Kidney epithelial cell (primary cell): Measurements from ENCODE around the gene FOXC2. TPM values are rescaled to one million over a fixed set of nuclear protein-coding genes. Genes with fewer than 3 reads are reported as not detected.
A peak's percentile ranks its signal among the peaks of the same experiment; 100 is the strongest.

Experiments used
- DNase-seq: peaks from one replicate; pipeline ENCODE4 v3.0.0-alpha.2; 2010; ENCODE audit warnings: low read depth
- H3K27me3 ChIP-seq: 2 replicates; pipeline ENCODE4 v1.6.0; 2011; ENCODE audit warnings: low read length; ENCODE audit not compliant: control insufficient read depth, insufficient read depth
- H3K36me3 ChIP-seq: 2 replicates; pipeline ENCODE4 v1.5.1; 2011; ENCODE audit warnings: low read length; ENCODE audit not compliant: control insufficient read depth, insufficient read depth
- H3K4me3 ChIP-seq: 2 replicates; pipeline ENCODE4 v1.5.1; 2011; ENCODE audit warnings: low read depth, mild to moderate bottlenecking, control low read depth, low read length
- total RNA-seq: library from RNA; depleted of rRNA; stranded (reverse); fragments of >200 nt; gene quantifications from 2 replicates; pipeline ENCODE4 v1.2.3, GENCODE V29; 2015
- TF ChIP-seq, protein P1 (sequence below): IDR thresholded peaks from 2 replicates; pipeline ENCODE4 v1.5.1; 2011; ENCODE audit warnings: mild to moderate bottlenecking, moderate library complexity, low read length, control low read depth, inconsistent platforms; ENCODE audit not compliant: insufficient read depth, poor library complexity, severe bottlenecking

FOXC2 gene
- total RNA-seq, 1 donor from 2014 or later = 12.2 TPM

DNA sequence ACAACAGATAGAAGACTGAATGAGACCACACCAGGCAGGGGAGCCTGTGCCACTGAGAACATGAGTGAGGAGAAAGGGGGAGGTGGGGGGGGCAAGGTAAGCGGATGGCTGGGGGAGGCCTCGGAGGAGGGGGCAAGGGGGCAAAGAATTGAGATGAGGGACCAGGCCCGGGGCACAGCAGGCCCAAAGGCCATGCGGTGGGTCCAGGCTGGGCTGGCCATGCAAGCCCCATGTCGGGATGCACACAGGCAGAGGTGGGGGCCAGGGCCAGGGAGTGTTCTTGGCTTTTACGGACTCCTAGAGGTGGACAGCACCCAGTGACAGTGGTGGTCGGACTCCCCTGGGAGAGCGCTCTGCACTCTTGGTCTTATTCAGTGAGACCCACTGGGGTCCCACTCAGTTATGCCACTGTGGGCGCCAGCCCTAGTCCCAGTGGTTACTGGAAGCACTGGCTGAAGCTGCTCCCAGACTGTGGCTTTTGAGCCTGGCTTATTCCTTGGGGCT, 6.8 kb upstream of the FOXC2 start:
- Histone ChIP-seq H3K4me3 (no peak overlapping the region), H3K27me3 (no peaks in the 10 kb centered on the region), H3K36me3 (no peaks in the 10 kb centered on the region)
- DNase-seq = no peak
- TF ChIP-seq, protein P1, sequence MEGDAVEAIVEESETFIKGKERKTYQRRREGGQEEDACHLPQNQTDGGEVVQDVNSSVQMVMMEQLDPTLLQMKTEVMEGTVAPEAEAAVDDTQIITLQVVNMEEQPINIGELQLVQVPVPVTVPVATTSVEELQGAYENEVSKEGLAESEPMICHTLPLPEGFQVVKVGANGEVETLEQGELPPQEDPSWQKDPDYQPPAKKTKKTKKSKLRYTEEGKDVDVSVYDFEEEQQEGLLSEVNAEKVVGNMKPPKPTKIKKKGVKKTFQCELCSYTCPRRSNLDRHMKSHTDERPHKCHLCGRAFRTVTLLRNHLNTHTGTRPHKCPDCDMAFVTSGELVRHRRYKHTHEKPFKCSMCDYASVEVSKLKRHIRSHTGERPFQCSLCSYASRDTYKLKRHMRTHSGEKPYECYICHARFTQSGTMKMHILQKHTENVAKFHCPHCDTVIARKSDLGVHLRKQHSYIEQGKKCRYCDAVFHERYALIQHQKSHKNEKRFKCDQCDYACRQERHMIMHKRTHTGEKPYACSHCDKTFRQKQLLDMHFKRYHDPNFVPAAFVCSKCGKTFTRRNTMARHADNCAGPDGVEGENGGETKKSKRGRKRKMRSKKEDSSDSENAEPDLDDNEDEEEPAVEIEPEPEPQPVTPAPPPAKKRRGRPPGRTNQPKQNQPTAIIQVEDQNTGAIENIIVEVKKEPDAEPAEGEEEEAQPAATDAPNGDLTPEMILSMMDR = no peak

DNA sequence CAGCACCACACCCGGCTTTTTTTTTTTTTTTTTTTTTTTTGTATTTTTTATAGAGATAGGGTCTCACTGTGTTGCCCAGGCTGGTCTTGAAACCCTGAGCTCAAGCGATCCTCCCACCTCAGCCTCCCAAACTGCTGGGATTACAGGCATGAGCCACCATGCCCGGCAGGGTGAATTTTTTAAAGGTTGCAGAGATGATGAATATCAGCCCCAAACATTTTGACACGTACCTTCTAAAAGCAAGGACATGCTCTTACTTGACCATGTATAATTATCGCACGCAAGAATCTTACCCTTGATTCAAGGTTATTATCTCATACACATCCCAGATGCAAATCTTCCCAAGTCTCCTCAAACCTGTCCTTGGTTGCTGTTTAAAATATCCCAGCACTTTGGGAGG, 4.3 kb upstream of the FOXC2 start:
- no peak for DNase-seq
- H3K27me3 ChIP-seq = no peaks in the 10 kb centered on the region
- no peak overlapping the region for H3K4me3 ChIP-seq
- H3K36me3 ChIP-seq = no peaks in the 10 kb centered on the region
- TF ChIP-seq, protein P1 = no peak

DNA sequence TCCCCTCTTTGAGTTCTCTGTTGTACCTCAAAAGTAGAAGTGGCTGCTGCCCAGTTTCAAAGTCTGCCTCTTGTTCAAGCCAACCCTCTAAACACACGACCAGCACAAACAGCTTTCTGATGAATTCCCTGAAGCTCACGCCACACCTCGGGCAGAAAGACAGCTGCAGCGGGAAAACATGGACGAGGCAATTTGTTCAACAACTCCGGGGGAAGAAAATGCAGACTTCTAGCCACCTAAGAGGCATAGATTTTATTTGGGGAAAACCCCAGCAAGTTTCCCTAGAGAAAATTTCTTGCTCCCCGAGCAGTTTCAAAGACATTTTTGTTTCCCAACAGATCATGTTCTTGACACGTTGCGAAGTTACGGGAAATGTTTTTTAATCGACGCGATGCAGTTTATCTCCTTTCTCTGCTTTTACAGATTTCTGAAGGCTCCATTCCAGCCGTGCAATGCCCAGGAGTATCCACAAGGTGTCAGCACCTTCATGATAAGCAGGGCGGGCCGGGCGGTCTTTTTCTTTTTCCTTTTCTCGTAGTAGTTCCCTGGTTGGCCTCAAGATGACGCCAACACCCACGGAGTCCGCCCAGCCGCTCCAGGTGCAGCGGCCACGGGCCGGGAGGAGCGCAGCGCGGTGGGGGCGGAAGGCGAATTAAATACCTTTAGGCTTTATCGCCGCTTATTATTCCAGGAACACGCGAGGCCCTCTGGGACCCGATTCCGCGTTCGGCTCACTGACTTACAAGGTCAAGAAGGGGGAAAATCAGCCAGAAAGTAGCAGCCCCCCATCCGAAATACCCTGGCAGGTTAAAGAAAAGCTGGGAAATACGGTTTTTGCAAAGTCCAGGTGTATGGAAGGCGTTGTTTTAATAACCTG, 2.9 kb upstream of the FOXC2 start:
- Histone ChIP-seq H3K27me3 (peaks cover 2% of the 10 kb centered on the region), H3K36me3 (no peaks in the 10 kb centered on the region), H3K4me3 (peak overlapping the region; percentile 30)
- TF ChIP-seq, protein P1 = peak; percentile 100
- DNase-seq = no peak

DNA sequence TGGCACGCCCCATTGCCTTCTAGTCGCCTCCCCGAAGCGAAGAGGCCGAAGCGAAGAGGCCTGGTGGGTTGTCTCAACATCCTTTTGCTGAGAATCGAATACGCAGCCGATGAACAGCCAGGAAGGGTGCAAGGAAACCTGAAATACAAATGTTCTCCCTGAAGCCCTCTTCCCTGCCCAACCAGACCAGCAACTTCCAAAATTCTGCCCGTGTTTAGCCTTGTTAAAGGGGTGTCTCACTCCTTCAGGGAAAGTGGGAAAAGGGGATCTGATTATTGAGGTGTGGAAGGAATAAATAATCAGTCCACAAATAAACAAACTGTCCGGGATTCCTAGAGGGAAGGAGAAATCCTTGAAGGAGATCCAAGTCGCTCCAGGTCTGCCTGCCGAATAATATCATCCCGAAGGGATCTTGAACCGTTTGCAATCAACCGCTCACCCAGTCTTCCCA, 1.4 kb upstream of the FOXC2 start:
- no peaks in the 10 kb centered on the region for H3K36me3 ChIP-seq
- no peak for DNase-seq
- H3K27me3 ChIP-seq = peaks cover 2% of the 10 kb centered on the region
- peak overlapping the region; percentile 89 for H3K4me3 ChIP-seq
- TF ChIP-seq, protein P1 = no peak

DNA sequence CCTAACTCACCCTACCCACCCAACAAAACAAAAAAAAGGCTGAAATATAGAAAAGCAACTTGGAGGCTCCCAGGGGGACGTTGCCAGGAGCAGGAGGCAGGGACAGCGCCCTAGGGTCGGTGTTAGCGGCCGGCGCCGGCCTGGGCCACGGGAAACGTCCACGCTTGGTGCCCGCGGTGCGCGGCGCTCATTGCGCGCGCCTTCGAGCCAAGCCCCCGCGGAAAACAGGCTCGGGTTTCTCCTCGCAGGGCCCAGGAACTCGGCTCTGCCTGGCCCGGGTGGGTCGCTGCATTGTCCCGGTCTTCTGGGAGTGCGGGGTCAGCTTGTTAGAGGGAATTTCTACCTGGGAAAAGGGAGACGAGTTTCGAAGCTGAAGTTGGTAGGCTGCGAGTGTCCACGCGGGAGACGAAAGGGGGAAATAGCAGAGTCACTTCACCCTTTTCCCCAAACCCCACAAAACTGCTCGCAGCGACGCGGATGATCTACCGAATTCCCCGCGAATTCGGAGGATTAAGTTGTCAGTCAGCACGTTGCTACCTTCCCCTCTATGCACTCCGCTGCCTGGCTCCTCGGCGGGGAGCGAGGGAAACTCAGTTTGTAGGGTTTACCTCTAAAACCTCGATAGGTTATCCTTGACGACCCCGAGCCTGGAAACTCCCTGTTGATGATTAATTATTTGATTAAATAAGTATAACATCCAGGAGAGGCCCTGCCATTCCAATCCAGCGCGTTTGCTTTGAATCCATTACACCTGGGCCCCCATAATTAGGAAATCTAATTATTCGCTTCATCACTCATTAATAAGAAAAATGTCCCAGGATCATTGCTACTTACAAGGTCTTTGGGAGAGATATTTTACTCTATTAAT, 751 bp upstream of the FOXC2 start:
- peak overlapping the region; percentile 89 for H3K4me3 ChIP-seq
- H3K36me3 ChIP-seq = no peaks in the 10 kb centered on the region
- TF ChIP-seq, protein P1 = no peak
- no peak for DNase-seq
- peaks cover 2% of the 10 kb centered on the region for H3K27me3 ChIP-seq
